Caco-2 (cell line): ENCODE data around the gene R3HCC1L. TPM values are rescaled to one million over a fixed set of nuclear protein-coding genes. Genes with fewer than 3 reads are reported as not detected.

Source experiments
- BruUV-seq: library from RNA; stranded (reverse); fragments of 400-500 nt; replicated peaks from 2 replicates; lab custom pipeline; 2021; lab: Mats Ljungman, UMichigan
- CTCF ChIA-PET: fragments of 300-600 bp; sonication (Branson Sonifier 250); formaldehyde crosslinking; loops from one replicate; lab custom pipeline; 2022; ENCODE audit warnings: antibody characterized with exemption; lab: Charles Lee
- POLR2A ChIA-PET: fragments of 300-600 bp; sonication (Branson Sonifier 250); formaldehyde crosslinking; loops from one replicate; lab custom pipeline; 2022; ENCODE audit warnings: antibody characterized with exemption; lab: Charles Lee
- DNase-seq, 2 experiments: peaks; one replicate each; pipeline versions ENCODE4 v3.0.0 to v3.0.0-alpha.2; 2020 to 2022
- H3K27me3 ChIP-seq: replicated peaks from 2 replicates; pipeline ENCODE4 v1.6.0; 2011; ENCODE audit warnings: low read length; ENCODE audit not compliant: control insufficient read depth, insufficient read depth
- H3K36me3 ChIP-seq: 2 replicates; pipeline ENCODE4 v1.5.1; 2011; ENCODE audit warnings: low read length; ENCODE audit not compliant: control insufficient read depth, insufficient read depth
- H3K4me1 ChIP-seq: fragments of 250-450 bp; sonication (Bioruptor Pico); 2 replicates; pipeline ENCODE4 v1.5.1; 2020; ENCODE audit warnings: mild to moderate bottlenecking
- H3K4me3 ChIP-seq: 2 replicates; pipeline ENCODE4 v1.5.1; 2011; ENCODE audit warnings: low read depth, mild to moderate bottlenecking, control low read depth, low read length
- H3K9me3 ChIP-seq: fragments of 250-450 bp; sonication (Bioruptor Pico); 2 replicates; pipeline ENCODE4 v1.5.1; 2020; ENCODE audit warnings: mild to moderate bottlenecking, moderate library complexity
- H3K27ac Mint-ChIP-seq: one replicate; pipeline ENCODE4 v1.8.0; 2022; ENCODE audit warnings: mixed read lengths; ENCODE audit not compliant: unreplicated experiment
- H3K27me3 Mint-ChIP-seq: one replicate; pipeline ENCODE4 v1.8.0; 2022; ENCODE audit warnings: mixed read lengths; ENCODE audit not compliant: insufficient read depth, unreplicated experiment
- H3K36me3 Mint-ChIP-seq: one replicate; pipeline ENCODE4 v1.8.0; 2022; ENCODE audit warnings: mild to moderate bottlenecking, mixed read lengths; ENCODE audit not compliant: insufficient read depth, unreplicated experiment
- H3K4me1 Mint-ChIP-seq: one replicate; pipeline ENCODE4 v1.8.0; 2022; ENCODE audit warnings: low read depth, mixed read lengths; ENCODE audit not compliant: unreplicated experiment
- H3K4me3 Mint-ChIP-seq: one replicate; pipeline ENCODE4 v1.8.0; 2022; ENCODE audit warnings: mild to moderate bottlenecking, moderate library complexity, mixed read lengths; ENCODE audit not compliant: unreplicated experiment
- H3K9me3 Mint-ChIP-seq: one replicate; pipeline ENCODE4 v1.8.0; 2022; ENCODE audit warnings: mixed read lengths; ENCODE audit not compliant: unreplicated experiment
- intact Hi-C: fragments of 100-400 bp; cut with micrococcal nuclease; formaldehyde crosslinking; loops from one replicate; pipeline ENCODE4 v1.10.0; 2022; ENCODE audit not compliant: unreplicated experiment
- total RNA-seq: library from RNA; stranded (reverse); gene quantifications from 2 replicates; pipeline ENCODE4 v1.2.3, GENCODE V29; 2022
- TF ChIP-seq, protein P1 (sequence below), 2 experiments: fragments of 200-600 bp in 1 of 2; IDR thresholded peaks; 1 replicate in 1 of 2; 2 replicates in 1 of 2; pipeline versions ENCODE4 v1.5.1 to v1.8.0; 2011 to 2022; ENCODE audit warnings: antibody characterized with exemption in 1 of 2, control low read depth in 1 of 2, inconsistent platforms in 1 of 2, low read depth in 1 of 2, low read length in 1 of 2, mild to moderate bottlenecking in 1 of 2, moderate library complexity in 1 of 2; ENCODE audit not compliant: insufficient read depth in 1 of 2, severe bottlenecking in 1 of 2, unreplicated experiment in 1 of 2

The R3HCC1L gene
- total RNA-seq, 1 experiment from 2014 or later = 16.5 TPM

- no peaks in the 10 kb centered on the region for H3K27me3 ChIP-seq
- no peak for DNase-seq
- Mint-ChIP-seq H3K4me1 (peaks cover 6% of the 10 kb centered on the region), H3K36me3 (no peaks in the 10 kb centered on the region), H3K4me3 (no peak overlapping the region), H3K27ac (no peak overlapping the region), H3K9me3 (no peaks in the 10 kb centered on the region), H3K27me3 (no peaks in the 10 kb centered on the region)
- ChIA-PET POLR2A (no interaction called here), CTCF (no interaction called here)
- H3K4me3 ChIP-seq = no peak overlapping the region
- no peaks in the 10 kb centered on the region for H3K4me1 ChIP-seq
- intact Hi-C loops = no loop called here
- H3K9me3 ChIP-seq = no peaks in the 10 kb centered on the region
- TF ChIP-seq, protein P1, sequence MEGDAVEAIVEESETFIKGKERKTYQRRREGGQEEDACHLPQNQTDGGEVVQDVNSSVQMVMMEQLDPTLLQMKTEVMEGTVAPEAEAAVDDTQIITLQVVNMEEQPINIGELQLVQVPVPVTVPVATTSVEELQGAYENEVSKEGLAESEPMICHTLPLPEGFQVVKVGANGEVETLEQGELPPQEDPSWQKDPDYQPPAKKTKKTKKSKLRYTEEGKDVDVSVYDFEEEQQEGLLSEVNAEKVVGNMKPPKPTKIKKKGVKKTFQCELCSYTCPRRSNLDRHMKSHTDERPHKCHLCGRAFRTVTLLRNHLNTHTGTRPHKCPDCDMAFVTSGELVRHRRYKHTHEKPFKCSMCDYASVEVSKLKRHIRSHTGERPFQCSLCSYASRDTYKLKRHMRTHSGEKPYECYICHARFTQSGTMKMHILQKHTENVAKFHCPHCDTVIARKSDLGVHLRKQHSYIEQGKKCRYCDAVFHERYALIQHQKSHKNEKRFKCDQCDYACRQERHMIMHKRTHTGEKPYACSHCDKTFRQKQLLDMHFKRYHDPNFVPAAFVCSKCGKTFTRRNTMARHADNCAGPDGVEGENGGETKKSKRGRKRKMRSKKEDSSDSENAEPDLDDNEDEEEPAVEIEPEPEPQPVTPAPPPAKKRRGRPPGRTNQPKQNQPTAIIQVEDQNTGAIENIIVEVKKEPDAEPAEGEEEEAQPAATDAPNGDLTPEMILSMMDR (IDR thresholded peaks at IDR 0.05; ENCODE audit: insufficient read depth in 1 of 2, low read depth in 1 of 2, low read length in 1 of 2, severe bottlenecking in 1 of 2, unreplicated experiment in 1 of 2) = no peak
- no peaks in the 10 kb centered on the region for H3K36me3 ChIP-seq
- no TSS peak for BruUV-seq
Observed at GRCh38 chr10:98202378-98202777, 67.9 kb downstream of the R3HCC1L start.

GRCh38 chr10:98205351-98205750 lies 70.9 kb downstream of the R3HCC1L start:
- H3K9me3 Mint-ChIP-seq = no peaks in the 10 kb centered on the region
- no peak overlapping the region for H3K4me3 Mint-ChIP-seq
- ChIA-PET CTCF (no interaction called here), POLR2A (no interaction called here)
- TF ChIP-seq, protein P1 (IDR thresholded peaks at IDR 0.05; ENCODE audit: insufficient read depth in 1 of 2, low read depth in 1 of 2, low read length in 1 of 2, severe bottlenecking in 1 of 2, unreplicated experiment in 1 of 2) = no peak
- no peak overlapping the region for H3K27ac Mint-ChIP-seq
- Histone ChIP-seq H3K4me1 (no peaks in the 10 kb centered on the region), H3K9me3 (no peaks in the 10 kb centered on the region), H3K27me3 (no peaks in the 10 kb centered on the region), H3K4me3 (no peak overlapping the region), H3K36me3 (no peaks in the 10 kb centered on the region)
- peaks cover 23% of the 10 kb centered on the region for H3K36me3 Mint-ChIP-seq
- no peaks in the 10 kb centered on the region for H3K4me1 Mint-ChIP-seq
- no peaks in the 10 kb centered on the region for H3K27me3 Mint-ChIP-seq
- no peak for DNase-seq
- no TSS peak for BruUV-seq
- intact Hi-C loops = no loop called here

- no peaks in the 10 kb centered on the region for H3K4me1 ChIP-seq
- no peak overlapping the region for H3K27ac Mint-ChIP-seq
- intact Hi-C loops = no loop called here
- no peak overlapping the region for H3K4me3 ChIP-seq
- no peaks in the 10 kb centered on the region for H3K27me3 Mint-ChIP-seq
- TF ChIP-seq, protein P1 (IDR thresholded peaks at IDR 0.05; ENCODE audit: insufficient read depth in 1 of 2, low read depth in 1 of 2, low read length in 1 of 2, severe bottlenecking in 1 of 2, unreplicated experiment in 1 of 2) = no peak
- peaks cover 23% of the 10 kb centered on the region for H3K36me3 Mint-ChIP-seq
- DNase-seq = no peak
- BruUV-seq = no TSS peak
- H3K27me3 ChIP-seq = no peaks in the 10 kb centered on the region
- no peaks in the 10 kb centered on the region for H3K4me1 Mint-ChIP-seq
- H3K36me3 ChIP-seq = no peaks in the 10 kb centered on the region
- CTCF ChIA-PET = no interaction called here
- H3K9me3 ChIP-seq = no peaks in the 10 kb centered on the region
- H3K9me3 Mint-ChIP-seq = no peaks in the 10 kb centered on the region
- H3K4me3 Mint-ChIP-seq = no peak overlapping the region
- POLR2A ChIA-PET = no interaction called here
Observed at GRCh38 chr10:98208925-98209324, 74.5 kb downstream of the R3HCC1L start.
